Trophoblast cell (in vitro differentiated cells and primary cell): ENCODE measurements around the gene LTBP4.

ENCODE experiments used
- DNase-seq, 2 donors: peaks; one replicate each; pipeline ENCODE4 v3.0.0-alpha.2; 2016
- H2AFZ ChIP-seq: 2 replicates; pipeline ENCODE4 v1.6.1; 2013; ENCODE audit warnings: low read length, moderate library complexity, mild to moderate bottlenecking; ENCODE audit not compliant: insufficient read depth, poor library complexity
- H2AK5ac ChIP-seq: 2 replicates; pipeline ENCODE4 v1.6.1; 2013; ENCODE audit warnings: mild to moderate bottlenecking, low read length
- H2BK120ac ChIP-seq: 2 replicates; pipeline ENCODE4 v1.6.1; 2013; ENCODE audit warnings: low read length, mild to moderate bottlenecking, moderate library complexity; ENCODE audit not compliant: insufficient read depth, poor library complexity
- H2BK12ac ChIP-seq: 2 replicates; pipeline ENCODE4 v1.6.1; 2013; ENCODE audit warnings: mild to moderate bottlenecking, low read length, moderate library complexity
- H2BK5ac ChIP-seq: 2 replicates; pipeline ENCODE4 v1.6.1; 2013; ENCODE audit warnings: low read length, low read depth, moderate library complexity, mild to moderate bottlenecking; ENCODE audit not compliant: poor library complexity
- H3K14ac ChIP-seq: 2 replicates; pipeline ENCODE4 v1.6.1; 2013; ENCODE audit warnings: mild to moderate bottlenecking, low read length
- H3K18ac ChIP-seq: 2 replicates; pipeline ENCODE4 v1.6.1; 2013; ENCODE audit warnings: mild to moderate bottlenecking, low read length
- H3K23ac ChIP-seq: 2 replicates; pipeline ENCODE4 v1.6.1; 2013; ENCODE audit warnings: low read length
- H3K27ac ChIP-seq: 2 replicates; pipeline ENCODE4 v1.5.1; 2013; ENCODE audit warnings: low read depth, mild to moderate bottlenecking, inconsistent platforms, low read length, moderate library complexity
- H3K27me3 ChIP-seq: 2 replicates; pipeline ENCODE4 v1.6.1; 2013; ENCODE audit warnings: inconsistent platforms, mild to moderate bottlenecking, low read length, moderate library complexity; ENCODE audit not compliant: insufficient read depth
- H3K36me3 ChIP-seq, 2 experiments: 1 replicate in 1 of 2; 2 replicates in 1 of 2; pipeline ENCODE4 v1.6.1; 2013; ENCODE audit warnings: low read length in 2 of 2, mild to moderate bottlenecking in 2 of 2, moderate library complexity in 1 of 2; ENCODE audit not compliant: insufficient read depth in 2 of 2, control insufficient read depth in 1 of 2
- H3K4ac ChIP-seq: 2 replicates; pipeline ENCODE4 v1.6.1; 2013; ENCODE audit warnings: low read depth, mild to moderate bottlenecking, low read length, moderate library complexity
- H3K4me1 ChIP-seq, 2 experiments: 1 replicate in 1 of 2; 2 replicates in 1 of 2; pipeline ENCODE4 v1.6.1; 2013; ENCODE audit warnings: low read length in 2 of 2, mild to moderate bottlenecking in 2 of 2, moderate library complexity in 1 of 2; ENCODE audit not compliant: insufficient read depth in 2 of 2, control insufficient read depth in 1 of 2
- H3K4me2 ChIP-seq: 2 replicates; pipeline ENCODE4 v1.6.1; 2013; ENCODE audit warnings: inconsistent platforms, mild to moderate bottlenecking, low read length, moderate library complexity
- H3K4me3 ChIP-seq: 2 replicates; pipeline ENCODE4 v1.5.1; 2013; ENCODE audit warnings: mild to moderate bottlenecking, low read depth, low read length, inconsistent platforms
- H3K79me1 ChIP-seq: one replicate; pipeline ENCODE4 v1.6.1; 2013; ENCODE audit warnings: low read length
- H3K79me2 ChIP-seq: 2 replicates; pipeline ENCODE4 v1.6.1; 2013; ENCODE audit warnings: low read length, mild to moderate bottlenecking; ENCODE audit not compliant: control insufficient read depth, insufficient read depth, poor library complexity
- H3K9ac ChIP-seq: 2 replicates; pipeline ENCODE4 v1.6.1; 2013; ENCODE audit warnings: mild to moderate bottlenecking, low read length
- H3K9me3 ChIP-seq: 2 replicates; pipeline ENCODE4 v1.6.1; 2013; ENCODE audit warnings: low read depth, mild to moderate bottlenecking, control low read depth, inconsistent platforms, low read length; ENCODE audit not compliant: insufficient read depth
- H4K12ac ChIP-seq: 2 replicates; pipeline ENCODE4 v1.6.1; 2013; ENCODE audit warnings: low read depth, mild to moderate bottlenecking, low read length, moderate library complexity
- H4K8ac ChIP-seq: 2 replicates; pipeline ENCODE4 v1.6.1; 2013; ENCODE audit warnings: low read depth, mild to moderate bottlenecking, low read length, moderate library complexity
- H4K91ac ChIP-seq: one replicate; pipeline ENCODE4 v1.6.1; 2013; ENCODE audit warnings: low read depth, mild to moderate bottlenecking, low read length, moderate library complexity
- WGBS: extraction: QIAGEN DNeasy Blood & Tissue Kit; methylation state at CpG from one replicate; pipeline ENCODE4 v1.1.7; 2013; ENCODE audit warnings: missing lambda C conversion rate; ENCODE audit not compliant: insufficient read length, insufficient coverage; ENCODE audit errors: extremely low coverage; 5-methylcytosine and 5-hydroxymethylcytosine counted together

The LTBP4 gene

GRCh38 chr19:40612831-40613689 is 11.9 kb downstream of the LTBP4 start:
- H3K27me3 ChIP-seq = peaks cover 6% of the 10 kb centered on the region
- no peak overlapping the region for H2BK12ac ChIP-seq
- H3K79me2 ChIP-seq = peaks cover 4% of the 10 kb centered on the region
- H2BK5ac ChIP-seq = peak overlapping the region; percentile 7
- peak overlapping the region; percentile 62 for H3K27ac ChIP-seq
- H3K23ac ChIP-seq = no peak overlapping the region
- H4K12ac ChIP-seq = peak overlapping the region; percentile 10
- peak overlapping the region; percentile 66 for H3K18ac ChIP-seq
- peak overlapping the region; percentile 48 for H3K9ac ChIP-seq
- peak overlapping the region; percentile 54 for H3K14ac ChIP-seq
- H3K9me3 ChIP-seq = peaks cover 11% of the 10 kb centered on the region
- peaks cover 12 to 14% of the 10 kb centered on the region in 2 experiments for H3K4me1 ChIP-seq
- peak overlapping the region; percentile 58 for H2AFZ ChIP-seq
- peak overlapping the region; percentile 81 for H3K4me3 ChIP-seq
- no CpG with 5 or more reads among the region's 50 CpGs for WGBS
- peak overlapping the region; percentile 78 for H4K91ac ChIP-seq
- H3K4me2 ChIP-seq = peak overlapping the region; percentile 84
- peaks cover 4 to 6% of the 10 kb centered on the region in 2 experiments for H3K36me3 ChIP-seq
- H2BK120ac ChIP-seq = peak overlapping the region; percentile 38
- peak overlapping the region; percentile 56 for H4K8ac ChIP-seq
- no peak for DNase-seq
- H3K79me1 ChIP-seq = peaks cover 20% of the 10 kb centered on the region
- peak overlapping the region; percentile 4 for H3K4ac ChIP-seq
- H2AK5ac ChIP-seq = no peak overlapping the region

GRCh38 chr19:40613690-40614621 is 12.8 kb downstream of the LTBP4 start:
- peaks cover 12 to 14% of the 10 kb centered on the region in 2 experiments for H3K4me1 ChIP-seq

GRCh38 chr19:40614622-40615411 is 13.6 kb downstream of the LTBP4 start:
- no CpG with 5 or more reads among the region's 27 CpGs for WGBS
- peak overlapping the region; percentile 1 for H2BK120ac ChIP-seq
- H3K4me3 ChIP-seq = peak overlapping the region; percentile 81
- H3K4me2 ChIP-seq = peak overlapping the region; percentile 84
- H4K8ac ChIP-seq = peak overlapping the region; percentile 63
- DNase-seq = peak in 1 of 2 donors; percentile 25
- H3K36me3 ChIP-seq = peaks cover 14 to 15% of the 10 kb centered on the region in 2 experiments
- H4K91ac ChIP-seq = peak overlapping the region; percentile 60
- H3K4ac ChIP-seq = no peak overlapping the region
- peaks cover 4% of the 10 kb centered on the region for H3K27me3 ChIP-seq
- H2AK5ac ChIP-seq = no peak overlapping the region
- no peak overlapping the region for H4K12ac ChIP-seq
- H2AFZ ChIP-seq = peak overlapping the region; percentile 18
- peaks cover 17% of the 10 kb centered on the region for H3K79me1 ChIP-seq
- peak overlapping the region; percentile 38 for H3K18ac ChIP-seq
- no peak overlapping the region for H2BK12ac ChIP-seq
- peak overlapping the region; percentile 27 for H2BK5ac ChIP-seq
- peak overlapping the region; percentile 91 for H3K9ac ChIP-seq
- peaks cover 11% of the 10 kb centered on the region for H3K9me3 ChIP-seq
- peaks cover 4% of the 10 kb centered on the region for H3K79me2 ChIP-seq
- peak overlapping the region; percentile 62 for H3K27ac ChIP-seq
- peaks cover 7 to 9% of the 10 kb centered on the region in 2 experiments for H3K4me1 ChIP-seq
- peak overlapping the region; percentile 66 for H3K14ac ChIP-seq
- no peak overlapping the region for H3K23ac ChIP-seq

More at GRCh38 chr19:40613690-40614621, 12.8 kb downstream of the LTBP4 start:
- Histone ChIP-seq H4K8ac (peak overlapping the region; percentile 63), H3K4me3 (peak overlapping the region; percentile 81), H3K9me3 (peaks cover 11% of the 10 kb centered on the region), H3K27me3 (peaks cover 6% of the 10 kb centered on the region), H3K18ac (peak overlapping the region; percentile 66), H4K12ac (peak overlapping the region; percentile 10), H3K4me2 (peak overlapping the region; percentile 84), H3K23ac (no peak overlapping the region), H3K36me3 (peaks cover 7% of the 10 kb centered on the region in 2 experiments), H3K27ac (peak overlapping the region; percentile 62), H2BK12ac (no peak overlapping the region), H3K14ac (peak overlapping the region; percentile 66), H2AK5ac (peak overlapping the region; percentile 4), H3K79me1 (peaks cover 20% of the 10 kb centered on the region), H2BK120ac (peak overlapping the region; percentile 38), H4K91ac (peak overlapping the region; percentile 78), H3K4ac (peak overlapping the region; percentile 41), H2BK5ac (peak overlapping the region; percentile 7), H3K79me2 (peaks cover 4% of the 10 kb centered on the region), H3K9ac (peak overlapping the region; percentile 91), H2AFZ (peak overlapping the region; percentile 58)
- no CpG with 5 or more reads among the region's 67 CpGs for WGBS
- DNase-seq = peak; percentile 18 to 29
